ENCODE measurements around the gene C9orf50.

- TF ChIP-seq POLR2A (IDR thresholded peaks at IDR 0.05; ENCODE audit: low read depth, low read length) = no peak
- TF ChIP-seq POLR2AphosphoS5 (IDR thresholded peaks at IDR 0.05; ENCODE audit: low read depth, low read length) = no peak
- TF ChIP-seq TAF1 (IDR thresholded peaks at IDR 0.05; ENCODE audit: borderline replicate concordance, low read depth, low read length) = no peak
Measured at GRCh38 chr9:129596541-129597331, 24.2 kb downstream of the C9orf50 start.
